CD4-positive, alpha-beta T cell treated with Interleukin-4 for 1 hour (primary cell): ENCODE measurements around the gene KRT12.
"Not testable (repeated sequence)": the region's sequence is repeated elsewhere in the genome, so short reads cannot be mapped to it uniquely, and the experiment has no call there.

Experiments
- DNase-seq, 2 donors: peaks; one replicate each; pipeline ENCODE4 v3.0.0-alpha.2; 2020 to 2022

Gene KRT12

DNA sequence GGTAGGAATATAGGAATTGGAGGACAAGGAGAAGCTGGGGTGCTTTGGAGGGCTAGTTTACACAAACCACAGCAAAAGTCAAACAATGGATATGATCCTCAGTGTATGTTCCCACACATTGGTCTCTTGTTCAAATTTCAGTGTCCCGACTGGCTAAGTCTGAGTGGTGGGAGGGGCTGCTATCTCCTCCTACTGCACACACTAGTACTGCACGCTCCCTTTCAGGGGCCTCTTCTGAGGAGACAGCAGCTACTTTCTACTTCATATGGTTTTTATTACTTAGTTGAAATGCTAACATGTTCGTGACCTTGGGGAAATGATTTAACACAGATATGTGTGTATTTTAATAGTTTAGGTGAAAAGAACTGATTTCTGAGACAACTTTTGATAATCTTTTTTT lies 25.8 kb downstream of the KRT12 start:
- DNase-seq, result no peak

GRCh38 chr17:40839194-40839593 lies 27.8 kb downstream of the KRT12 start:
- DNase-seq, result no peak

DNA sequence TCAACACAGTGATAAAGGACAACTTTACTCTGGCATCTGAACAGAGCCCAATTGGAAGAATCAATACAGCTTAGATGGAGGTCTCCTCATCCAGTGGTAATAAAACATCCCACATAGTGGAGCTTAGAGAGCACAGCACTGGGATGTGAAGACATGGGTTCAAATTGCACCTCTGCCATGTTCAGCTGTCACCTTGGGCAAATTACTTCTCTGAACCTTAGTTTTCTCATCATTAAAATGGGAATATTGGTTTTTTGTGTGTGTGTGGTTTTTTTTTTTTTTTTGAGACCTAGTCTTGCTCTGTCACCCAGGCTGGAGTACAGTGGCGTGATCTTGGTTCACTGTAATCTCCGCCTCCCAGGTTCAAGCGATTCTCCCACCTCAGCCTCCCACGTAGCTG lies 31.0 kb downstream of the KRT12 start:
- no peak for DNase-seq

DNA sequence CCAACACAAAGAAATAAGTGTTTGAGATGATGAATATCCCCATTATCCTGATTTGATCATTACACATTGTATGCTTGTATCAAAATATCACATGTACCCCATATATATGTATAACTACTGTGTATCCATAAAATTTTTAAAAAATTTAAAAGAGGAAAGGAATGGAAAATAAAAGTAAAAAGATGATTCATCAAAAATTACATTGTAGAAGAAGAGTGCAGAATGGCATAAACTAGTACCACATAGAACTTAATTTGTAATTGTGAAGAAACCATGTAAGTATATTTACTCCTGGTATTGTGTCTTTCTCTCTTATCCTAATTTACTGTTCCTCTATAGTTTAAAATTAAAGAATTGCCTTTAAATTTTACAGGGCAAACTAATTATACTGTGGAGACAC lies 33.1 kb downstream of the KRT12 start:
- no peak for DNase-seq

- DNase-seq, result no peak
These were observed 34.2 kb downstream of the KRT12 start for GRCh38 chr17:40832840-40833239.

DNA sequence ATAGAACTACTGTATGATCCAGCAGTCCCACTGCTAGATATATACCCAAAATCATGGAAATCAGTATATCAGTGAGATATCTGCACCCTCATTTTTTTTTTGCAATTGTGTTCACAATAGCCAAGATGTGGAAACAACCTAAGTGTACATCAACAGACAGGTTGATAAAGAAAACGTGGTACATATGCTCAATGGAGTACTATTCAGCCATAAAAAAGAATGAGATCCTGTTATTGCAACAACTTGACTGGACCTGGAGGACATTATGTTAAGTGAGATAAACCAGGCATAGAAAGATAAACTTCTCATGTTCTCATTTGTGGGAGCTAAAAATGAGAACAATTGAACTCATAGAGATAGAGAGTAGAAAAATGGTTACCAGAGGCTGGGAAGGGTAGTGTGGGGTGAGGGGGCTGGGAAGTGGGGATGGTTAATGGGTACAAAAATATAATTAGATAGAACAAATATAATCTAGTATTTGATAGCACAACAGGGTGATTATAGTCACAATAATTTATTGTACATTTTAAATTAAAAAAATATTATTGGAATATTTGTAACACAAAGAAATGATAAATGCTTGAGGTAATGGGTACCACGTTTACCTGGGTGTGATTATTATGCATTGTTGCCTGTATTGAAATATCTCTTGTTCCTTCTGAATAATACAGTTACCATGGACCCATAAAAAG lies 36.8 kb downstream of the KRT12 start:
- DNase-seq, result no peak

DNA sequence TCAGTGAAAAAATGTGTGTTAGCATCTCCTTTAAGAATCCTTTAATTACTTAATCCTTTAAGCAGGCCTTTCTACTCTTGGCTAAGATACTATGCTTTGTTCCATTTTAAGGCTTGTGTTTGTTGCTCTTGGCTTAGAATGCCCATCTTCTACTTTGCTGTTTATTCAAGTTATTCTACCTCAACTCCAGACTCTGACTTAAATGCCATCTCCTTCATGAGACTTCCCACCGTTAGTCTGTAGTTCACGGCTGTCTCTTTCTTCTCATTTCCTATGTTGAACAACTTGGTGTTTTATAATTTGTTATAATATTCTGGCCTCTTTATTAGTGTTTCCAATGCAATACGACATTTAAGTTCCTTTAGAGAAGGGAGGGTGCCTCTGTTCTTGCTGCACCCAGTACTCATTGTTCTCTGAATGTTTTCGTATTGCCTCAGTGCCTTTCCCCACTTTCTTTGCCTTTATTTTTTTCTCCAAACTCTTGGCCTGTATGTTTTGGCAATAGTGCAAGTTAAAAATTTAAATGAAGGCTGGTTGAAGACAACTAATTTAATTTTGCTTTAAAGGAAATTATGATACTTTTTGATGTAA lies 38.5 kb downstream of the KRT12 start:
- no peak for DNase-seq

DNA sequence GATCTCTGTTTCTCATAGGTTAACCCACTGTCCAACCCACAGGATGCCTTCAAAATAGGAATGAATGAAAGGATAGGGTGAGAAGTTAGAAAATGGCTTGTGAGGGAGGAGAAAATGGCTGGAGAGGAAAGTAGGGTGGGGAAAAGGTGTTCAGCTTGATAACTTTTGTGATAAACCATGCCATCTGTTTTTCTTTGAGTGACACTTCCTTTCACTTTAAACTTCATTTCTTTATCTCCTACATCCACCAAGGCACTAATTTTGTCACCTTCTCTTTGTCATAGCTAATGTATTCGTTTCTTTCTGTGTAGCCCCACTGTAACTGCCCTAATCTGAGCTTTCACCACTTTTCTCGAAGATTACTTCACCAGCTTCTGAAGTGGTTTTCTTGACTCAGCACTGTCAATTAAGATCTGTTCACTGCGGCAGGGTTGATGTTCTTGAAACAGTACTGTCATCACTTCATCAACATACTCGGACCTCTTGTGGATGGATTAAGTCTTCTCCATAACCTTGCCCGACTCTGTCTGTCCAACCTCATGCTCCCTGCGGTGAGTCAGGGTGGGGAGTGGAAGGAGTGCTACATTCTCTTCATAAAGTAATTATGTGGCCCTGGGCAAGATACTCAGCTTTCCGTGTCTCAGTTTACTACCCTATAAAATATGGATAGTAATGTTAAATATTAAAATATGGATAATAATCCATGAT lies 39.1 kb downstream of the KRT12 start:
- DNase-seq, result no peak

DNA sequence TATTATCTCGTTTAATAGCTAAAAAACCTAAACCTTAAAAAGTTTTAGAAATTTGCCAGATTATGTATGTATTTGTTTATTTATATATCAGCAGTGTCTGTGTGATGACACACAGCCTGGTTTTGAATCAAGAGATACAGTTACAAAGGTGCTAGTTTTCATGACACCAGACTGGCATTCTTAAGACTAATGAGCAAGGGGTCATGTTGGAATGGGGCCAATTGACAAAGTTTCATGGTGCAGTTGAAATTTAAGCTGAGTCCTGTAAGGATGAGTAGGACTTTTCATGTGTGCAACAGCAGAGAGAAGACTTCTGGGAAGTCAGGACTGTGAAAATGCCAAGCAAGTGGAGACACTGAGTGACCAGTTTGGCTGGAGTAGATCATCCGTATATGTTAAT lies 41.4 kb downstream of the KRT12 start:
- DNase-seq, result no peak

DNA sequence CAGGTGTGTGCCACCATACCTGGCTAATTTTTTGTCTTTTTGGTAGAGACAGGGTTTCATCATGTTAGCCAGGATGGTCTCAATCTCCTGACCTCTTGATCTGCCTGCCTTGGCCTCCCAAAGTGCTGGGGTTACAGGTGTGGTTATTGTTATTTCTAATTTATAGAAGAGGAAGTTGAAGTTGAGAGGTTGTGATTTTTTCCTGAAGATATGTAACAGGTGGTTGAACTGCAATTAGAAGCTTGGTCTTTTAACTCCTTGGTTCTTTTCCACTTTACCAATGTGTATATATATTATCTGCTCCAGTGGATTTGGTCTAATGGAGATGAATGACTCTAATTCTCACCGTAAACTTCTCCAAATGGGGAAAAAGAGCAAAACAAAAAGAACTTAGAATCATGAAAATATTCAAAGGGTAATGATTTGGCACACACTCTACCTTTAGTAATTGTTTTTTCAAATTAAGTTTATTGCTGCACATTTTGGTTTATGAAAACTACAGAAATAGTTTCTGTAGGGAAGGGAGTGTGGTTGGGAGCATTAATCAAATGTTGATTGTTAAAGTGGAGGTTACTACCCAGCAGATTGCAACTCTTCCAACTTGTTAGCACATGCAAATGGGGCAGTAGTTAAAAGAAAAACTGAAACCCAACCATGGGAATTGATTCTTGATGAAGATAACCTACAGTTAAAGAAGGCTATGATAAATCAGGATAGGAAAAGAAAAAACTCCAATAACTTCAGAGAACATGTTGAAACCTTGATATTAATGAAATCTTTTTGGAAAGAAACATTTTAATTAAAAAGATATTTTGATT lies 42.8 kb downstream of the KRT12 start:
- DNase-seq, result no peak

DNA sequence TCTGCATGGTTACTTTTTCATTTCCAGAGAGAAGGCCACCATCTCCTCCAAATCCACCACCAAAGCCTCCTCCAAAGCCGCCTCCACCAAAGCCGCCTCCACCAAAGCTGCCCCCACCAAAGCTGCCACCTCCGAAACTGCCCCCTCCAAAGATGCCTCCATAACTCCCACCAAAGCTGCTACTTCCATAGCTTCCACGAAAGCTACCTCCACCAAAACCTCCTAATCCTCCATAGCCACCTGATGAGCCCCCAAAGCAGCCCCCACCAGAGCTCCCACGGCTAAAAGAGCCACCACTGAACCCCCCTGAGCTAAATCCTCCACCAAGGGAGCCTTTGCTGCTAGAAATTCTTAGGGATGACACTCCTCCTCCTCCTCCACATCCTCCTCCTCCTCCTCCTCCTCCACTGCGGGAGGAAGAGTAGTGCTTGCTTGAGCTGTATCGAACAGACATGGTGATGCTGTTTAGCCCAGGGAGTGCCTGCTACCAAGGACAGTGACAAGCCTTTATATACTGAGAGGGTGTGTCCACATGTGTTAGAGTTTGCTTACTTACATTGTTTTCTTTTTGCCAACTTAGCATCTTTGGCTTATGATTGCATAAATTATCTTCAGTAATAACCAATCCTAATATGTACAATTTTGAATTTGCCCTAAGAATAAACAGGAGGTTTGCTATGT lies 44.8 kb downstream of the KRT12 start, which contains the start of gene KRT10:
KRT10 (minus strand) TSS at position 483 of the 681 bp plus-strand sequence; CDS start at position 454, 29 bp downstream.
- DNase-seq, result no peak

- DNase-seq, result no peak
These were observed 45.5 kb downstream of the KRT12 start for GRCh38 chr17:40821536-40821935.

GRCh38 chr17:40820228-40820838 lies 46.7 kb downstream of the KRT12 start:
- no peak for DNase-seq

- no peak for DNase-seq
These were observed 47.4 kb downstream of the KRT12 start for GRCh38 chr17:40819528-40820125.

- peak; percentile 87 to 88 for DNase-seq
These were observed 48.1 kb downstream of the KRT12 start for GRCh38 chr17:40818733-40819527.

DNA sequence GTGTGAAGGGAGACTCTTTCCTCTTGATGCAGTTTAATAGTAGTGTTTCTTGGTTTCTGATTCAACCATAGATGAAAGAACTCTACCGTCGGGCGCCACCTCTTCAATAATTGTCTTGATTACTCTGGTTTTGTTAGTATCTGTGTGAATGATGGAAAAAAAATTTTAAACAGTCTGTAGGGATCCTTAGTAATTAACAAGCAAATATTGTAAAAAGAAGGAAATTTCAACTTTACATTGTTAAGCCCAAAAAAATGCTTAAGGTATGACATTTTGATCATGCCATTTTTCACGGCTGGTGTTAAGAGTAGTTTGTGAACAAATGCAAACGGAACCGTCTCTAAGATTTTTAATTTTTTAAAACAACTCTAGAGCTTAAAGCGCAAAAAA lies 48.7 kb downstream of the KRT12 start:
- no peak for DNase-seq

GRCh38 chr17:40817103-40817682 lies 49.8 kb downstream of the KRT12 start:
- no peak for DNase-seq

GRCh38 chr17:40816569-40816968 lies 50.5 kb downstream of the KRT12 start:
- no peak for DNase-seq

- DNase-seq, result no peak
These were observed 51.6 kb downstream of the KRT12 start for GRCh38 chr17:40815381-40815780.

DNA sequence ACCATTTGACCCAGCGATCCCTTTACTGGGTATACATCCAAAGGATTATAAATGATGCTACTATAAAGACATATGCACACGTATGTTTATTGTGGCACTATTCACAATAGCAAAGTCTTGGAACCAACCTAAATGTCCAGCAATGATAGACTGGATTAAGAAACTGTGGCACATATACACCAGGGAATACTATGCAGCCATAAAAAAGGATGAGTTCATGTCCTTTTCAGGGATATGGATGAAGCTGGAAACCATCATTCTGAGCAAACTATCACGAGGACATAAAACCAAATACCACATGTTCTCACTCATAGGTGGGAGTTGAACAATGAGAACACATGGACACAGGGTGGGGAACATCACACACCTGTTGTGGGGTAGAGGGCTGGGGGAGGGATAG lies 52.4 kb downstream of the KRT12 start:
- not testable (repeated sequence) for DNase-seq

GRCh38 chr17:40813804-40814203 lies 53.2 kb downstream of the KRT12 start:
- DNase-seq, result no peak
